Kidney capillary endothelial cell (primary cell): ENCODE results near the gene ARHGAP6.
A peak's percentile ranks its signal among the peaks of the same experiment; 100 is the strongest.
"Not testable (repeated sequence)": the region's sequence is repeated elsewhere in the genome, so short reads cannot be mapped to it uniquely, and the experiment has no call there.

Experiments
- DNase-seq: peaks from one replicate; pipeline ENCODE4 v3.0.0-alpha.2; 2018; ENCODE audit warnings: low spot score

Gene ARHGAP6

DNA sequence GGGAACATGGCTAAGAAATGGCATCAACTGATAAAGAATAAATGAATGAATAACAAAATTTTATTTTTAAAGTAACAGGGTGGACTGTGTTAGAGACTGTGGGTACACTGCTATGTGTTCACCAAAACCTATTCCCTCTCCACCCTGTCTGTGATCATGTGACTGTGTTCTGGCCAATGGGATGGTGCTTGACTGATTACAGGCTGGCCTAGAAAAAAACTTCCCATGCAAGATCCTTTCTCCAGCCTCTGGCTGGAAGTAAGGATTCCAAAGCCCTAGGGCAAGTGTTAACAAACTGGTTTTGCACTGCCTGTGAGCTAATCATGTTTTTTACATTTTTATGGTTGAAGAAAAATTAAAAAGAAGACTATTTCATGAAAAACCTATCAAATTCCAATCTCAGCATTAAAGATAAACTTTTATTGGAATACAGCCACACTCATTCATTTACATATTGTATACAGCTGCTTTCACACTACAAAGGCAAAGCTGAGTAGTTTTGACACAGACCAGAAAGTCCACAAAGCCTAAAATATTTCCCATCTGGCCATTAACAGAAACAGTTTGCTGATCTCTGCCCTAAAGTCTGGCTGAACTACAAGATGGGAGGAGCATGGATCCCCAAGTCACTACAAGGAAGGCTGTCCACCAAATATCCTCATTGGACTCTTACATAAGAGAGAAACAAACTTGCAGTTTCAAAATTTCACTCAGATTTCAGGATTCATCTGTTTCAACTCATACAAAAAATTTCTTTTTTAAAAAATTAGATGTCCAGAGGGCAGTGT, 133.2 kb downstream of the ARHGAP6 start:
- no peak for DNase-seq

DNA sequence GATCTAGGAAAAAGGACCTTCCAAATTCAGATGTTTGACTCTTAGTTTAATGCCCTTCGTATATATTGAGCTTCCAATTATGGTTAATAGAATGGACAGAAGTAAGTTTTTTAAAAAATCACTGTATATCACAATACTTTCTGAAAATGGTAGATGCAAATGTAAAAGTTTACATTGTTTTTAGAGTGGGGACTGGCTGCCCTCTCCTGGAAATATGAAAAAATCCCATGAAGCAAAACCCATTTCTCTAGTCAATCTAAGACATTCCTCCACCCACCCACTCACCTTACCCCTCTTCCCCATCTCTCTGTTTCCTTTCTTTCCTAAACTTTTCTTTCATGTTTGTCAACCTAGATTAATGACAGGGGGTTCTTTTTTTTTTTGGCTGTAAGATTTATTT, 134.5 kb downstream of the ARHGAP6 start:
- peak; percentile 22 for DNase-seq

DNA sequence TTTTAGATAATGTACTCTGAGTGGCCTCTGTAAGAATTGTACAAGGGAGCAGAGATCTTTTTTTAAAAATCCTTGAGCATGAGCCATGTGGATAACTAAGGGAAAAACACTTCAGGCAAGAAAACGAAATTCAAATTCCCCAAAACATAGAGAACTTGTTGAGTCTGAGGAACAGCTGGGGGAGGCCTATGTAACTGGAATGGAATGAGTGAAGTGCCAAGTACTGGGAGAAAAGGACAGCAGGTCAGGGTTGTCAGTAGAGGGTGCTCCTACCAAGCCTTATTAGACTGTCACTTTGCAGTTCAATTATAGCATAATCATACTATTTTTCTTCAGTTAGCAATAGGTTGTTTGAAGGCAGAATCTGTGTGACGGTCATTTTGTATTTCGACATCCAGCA, 135.1 kb downstream of the ARHGAP6 start:
- DNase-seq, result no peak

DNA sequence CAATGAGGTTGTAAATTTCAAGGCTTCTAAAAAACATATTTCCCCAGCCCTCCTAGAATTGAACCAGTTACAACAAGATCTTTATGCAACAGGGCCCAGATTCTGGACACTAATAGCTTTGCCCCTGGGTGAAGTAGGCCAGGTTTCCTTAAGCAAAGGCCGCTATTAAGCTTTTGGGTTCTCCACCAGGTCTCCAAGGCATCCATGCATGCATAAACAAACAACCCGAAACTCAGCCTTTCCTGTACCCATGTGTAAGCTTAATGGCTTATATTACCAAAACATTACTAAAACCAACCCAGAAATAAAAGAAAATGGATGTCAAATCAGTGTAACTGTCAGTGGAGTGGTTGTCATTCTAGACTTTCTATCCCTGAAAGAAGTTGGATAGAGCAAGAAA, 137.1 kb downstream of the ARHGAP6 start:
- no peak for DNase-seq

DNA sequence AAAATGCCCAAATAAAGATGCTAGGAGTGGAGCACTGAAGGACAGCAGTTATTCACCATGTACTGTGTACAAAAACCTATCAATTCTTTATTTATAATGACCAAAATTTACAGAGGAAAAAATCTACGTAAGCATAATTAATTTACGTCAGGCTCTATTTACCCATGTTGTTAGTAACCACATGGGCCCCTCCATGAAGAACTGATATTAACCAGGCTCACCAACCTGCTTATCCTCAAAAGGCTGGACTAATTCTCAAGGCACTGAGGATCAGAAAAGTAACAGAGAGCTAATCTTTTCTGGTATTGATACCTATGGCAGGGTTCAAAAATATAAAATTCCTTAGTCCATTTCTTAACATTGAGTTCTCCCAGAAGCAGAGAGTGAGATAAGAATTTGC, 140.0 kb downstream of the ARHGAP6 start:
- DNase-seq, result no peak

DNA sequence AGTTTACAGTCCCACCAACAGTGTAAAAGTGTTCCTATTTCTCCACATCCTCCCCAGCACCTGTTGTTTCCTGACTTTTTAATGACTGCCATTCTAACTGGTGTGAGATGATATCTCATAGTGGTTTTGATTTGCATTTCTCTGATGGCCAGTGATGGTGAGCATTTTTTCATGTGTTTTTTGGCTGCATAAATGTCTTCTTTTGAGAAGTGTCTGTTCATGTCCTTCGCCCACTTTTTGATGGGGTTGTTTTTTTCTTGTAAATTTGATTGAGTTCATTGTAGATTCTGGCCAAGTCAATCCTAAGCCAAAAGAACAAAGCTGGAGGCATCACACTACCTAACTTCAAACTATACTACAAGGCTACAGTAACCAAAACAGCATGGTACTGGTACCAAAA, 146.5 kb downstream of the ARHGAP6 start:
- not testable (repeated sequence) for DNase-seq

DNA sequence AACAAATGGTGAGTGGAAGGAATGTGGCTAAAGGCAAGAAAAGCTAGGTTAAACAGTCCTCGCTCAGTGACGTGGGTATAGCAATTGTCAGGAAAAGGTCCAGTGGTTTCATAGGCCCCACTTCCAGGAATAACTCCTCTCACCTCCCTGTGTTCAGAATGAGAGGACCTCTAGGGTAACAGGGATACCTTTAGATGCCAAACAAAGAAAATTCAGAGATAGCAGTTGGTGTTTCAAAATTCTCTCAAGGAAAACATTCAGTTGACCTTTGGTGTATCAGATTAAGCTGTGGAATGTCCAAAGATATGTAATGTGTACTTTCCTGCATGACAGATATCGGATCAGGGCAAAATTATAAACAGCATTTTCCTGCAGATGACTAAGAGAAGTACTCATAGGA, 155.9 kb downstream of the ARHGAP6 start:
- no peak for DNase-seq

DNA sequence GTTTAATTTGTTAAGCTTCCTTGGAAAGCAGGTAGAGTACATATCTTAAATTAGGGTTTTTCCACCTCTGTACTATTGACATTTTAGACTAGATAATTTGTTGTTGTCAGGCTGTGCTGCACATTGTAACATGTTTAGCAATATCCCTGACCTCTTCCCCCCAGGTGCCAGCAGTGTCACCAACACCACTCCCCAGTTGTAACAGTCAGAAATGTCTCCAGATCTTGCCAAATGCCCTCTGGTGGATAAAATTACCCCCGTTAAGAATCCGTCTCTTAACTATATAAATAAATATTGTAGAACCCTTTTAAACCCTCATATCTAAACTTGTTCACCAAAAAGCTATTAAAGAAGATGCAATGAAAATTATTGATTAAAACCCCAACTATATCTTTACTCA, 161.5 kb downstream of the ARHGAP6 start:
- no peak for DNase-seq

DNA sequence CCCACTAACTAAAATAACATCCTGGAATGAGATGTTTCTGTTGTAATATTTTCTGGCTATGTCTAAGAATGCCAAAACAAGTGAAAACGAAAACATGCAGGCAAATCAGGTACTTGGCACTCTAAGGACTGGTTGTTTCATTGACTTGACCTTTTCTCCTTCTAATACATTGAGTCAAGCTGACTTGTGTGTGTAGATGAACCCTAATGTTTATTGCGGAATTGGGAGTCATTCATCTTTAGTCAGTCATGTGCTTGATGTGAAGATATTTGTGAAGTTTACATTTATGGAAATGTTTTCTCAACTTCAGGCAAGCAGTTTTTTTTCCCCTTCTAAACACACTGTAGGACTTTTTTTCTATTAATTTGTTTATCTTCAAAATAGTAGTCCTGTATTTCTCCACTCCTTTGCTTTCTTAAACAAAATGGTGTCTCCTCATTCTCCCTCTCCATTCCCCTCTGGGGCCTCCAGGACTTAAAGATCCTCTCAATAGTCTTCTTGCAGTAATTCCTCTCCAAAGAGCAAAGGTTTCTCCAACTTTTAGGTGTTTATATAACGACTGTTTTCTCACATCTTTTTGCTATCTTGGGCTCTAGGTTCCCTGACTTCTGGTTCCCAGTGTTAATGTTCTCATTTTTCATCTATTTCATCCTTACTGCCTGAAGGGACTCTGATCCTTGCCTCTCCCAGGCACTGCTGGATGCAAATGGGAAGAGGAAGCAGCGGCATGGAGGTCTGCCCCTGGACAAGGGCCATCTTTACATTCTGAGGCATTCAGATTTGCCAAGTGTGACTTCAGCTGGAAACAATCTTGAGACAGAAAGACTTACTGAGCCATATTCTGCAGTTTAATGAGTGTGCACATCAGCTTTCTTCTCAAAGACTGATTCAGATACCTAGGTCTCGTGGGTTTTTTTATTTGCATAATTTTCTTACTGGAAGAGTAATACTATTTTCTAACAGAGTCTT, 166.4 kb downstream of the ARHGAP6 start:
- DNase-seq, result no peak

DNA sequence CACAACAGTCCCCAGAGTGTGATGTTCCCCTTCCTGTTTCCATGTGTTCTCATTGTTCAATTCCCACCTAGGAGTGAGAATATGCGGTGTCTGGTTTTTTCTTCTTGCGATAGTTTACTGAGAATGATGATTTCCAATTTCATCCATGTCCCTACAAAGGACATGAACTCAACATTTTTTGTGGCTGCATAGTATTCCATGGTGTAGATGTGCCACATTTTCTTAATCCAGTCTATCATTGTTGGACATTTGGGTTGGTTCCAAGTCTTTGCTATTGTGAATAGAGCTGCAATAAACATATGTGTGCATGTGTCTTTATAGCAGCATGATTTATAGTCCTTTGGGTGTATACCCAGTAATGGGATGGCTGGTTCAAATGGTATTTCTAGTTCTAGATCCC, 174.3 kb downstream of the ARHGAP6 start:
- not testable (repeated sequence) for DNase-seq

DNA sequence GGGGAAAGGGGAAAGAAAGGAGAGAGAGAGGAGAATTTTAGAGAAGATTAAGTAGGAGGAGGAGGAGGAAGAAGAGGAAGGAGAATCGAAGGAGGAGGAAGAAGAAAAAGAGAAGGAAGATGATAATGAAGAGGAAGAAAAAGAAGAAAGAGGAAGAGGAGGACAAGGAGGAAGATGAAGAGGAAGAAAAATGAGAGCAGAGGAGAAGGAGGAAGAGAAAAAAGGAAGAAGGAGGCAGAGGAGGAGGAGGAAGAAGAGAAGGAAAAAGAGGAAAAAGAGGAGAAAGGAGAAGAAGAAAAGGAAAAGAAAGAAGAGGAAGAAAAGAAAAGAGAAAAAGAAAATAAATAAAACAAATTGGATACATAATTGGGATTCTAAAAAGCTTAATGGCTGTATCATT, 181.4 kb downstream of the ARHGAP6 start:
- DNase-seq, result no peak

DNA sequence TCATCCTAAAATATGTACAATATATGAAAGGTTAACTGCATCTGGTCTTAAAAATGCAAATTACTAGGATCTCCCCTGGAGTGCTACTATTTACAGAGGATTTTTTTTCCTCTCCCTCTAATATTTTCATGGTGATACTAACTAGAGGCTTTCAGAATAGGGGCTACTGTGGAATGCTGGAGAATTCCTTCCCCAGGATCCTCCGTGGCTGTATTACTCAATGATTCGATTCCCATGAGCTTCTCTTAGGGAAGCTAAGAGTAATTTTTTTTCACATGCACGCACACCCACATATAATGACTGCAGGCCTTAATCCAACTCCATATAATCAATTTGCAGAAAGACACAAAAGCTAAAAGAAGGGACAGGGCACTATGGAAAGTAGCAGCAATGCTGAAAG, 184.7 kb downstream of the ARHGAP6 start:
- no peak for DNase-seq

DNA sequence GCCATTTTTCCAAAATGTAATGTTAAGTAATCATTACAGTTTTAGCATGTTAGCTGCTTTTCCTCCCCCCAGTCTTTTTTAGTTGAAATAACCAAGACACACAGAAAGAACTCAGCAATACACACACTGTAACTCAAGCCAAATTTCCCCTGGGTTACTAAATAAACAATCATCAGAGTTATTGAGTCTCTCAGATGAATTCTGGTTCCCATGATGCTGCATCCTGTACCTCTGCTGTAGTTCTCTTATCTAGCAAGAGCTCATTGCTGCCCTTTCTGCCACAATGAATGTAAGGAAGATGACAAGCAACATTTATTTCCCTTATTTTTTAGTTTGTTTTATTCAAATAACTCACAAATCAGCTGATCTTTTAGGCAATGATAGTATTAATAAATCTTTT, 185.1 kb downstream of the ARHGAP6 start:
- no peak for DNase-seq

DNA sequence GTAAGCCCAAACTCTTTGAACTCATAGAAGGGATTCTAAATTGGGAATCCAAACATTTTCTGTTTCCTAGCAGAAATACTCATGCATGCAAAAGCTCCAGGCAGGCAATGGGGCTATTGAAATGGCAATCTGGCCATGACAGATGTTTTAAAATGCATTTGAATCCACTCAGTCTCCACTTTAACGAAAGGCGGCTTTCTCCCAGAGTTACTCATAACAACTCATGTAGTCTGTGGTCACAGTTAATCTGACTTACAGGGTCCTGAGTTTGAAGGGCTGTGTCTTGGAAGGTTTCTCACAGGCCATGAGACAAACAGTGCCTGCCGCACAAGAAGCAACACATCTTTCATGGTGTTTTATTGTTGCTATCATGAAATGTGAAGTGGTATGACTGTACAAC, 186.8 kb downstream of the ARHGAP6 start:
- DNase-seq, result no peak

DNA sequence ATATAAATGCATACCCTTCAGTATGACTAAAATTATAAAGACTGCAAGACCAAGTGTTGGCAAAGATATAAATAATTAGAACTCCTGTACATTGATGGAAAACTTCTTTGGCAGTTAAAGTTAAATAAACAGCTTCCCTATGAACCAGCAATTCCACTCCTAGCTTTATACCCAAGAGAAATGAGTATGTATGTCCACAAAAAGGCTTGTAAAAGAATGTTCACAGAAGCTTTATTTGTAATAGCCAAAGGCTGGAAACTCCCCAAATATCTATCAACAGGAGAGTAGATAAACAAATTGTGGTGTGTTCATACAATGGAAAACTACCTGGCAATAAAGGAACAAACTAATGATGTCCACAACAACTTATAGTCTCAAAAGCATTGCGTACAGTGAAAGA, 187.7 kb downstream of the ARHGAP6 start:
- DNase-seq, result no peak

DNA sequence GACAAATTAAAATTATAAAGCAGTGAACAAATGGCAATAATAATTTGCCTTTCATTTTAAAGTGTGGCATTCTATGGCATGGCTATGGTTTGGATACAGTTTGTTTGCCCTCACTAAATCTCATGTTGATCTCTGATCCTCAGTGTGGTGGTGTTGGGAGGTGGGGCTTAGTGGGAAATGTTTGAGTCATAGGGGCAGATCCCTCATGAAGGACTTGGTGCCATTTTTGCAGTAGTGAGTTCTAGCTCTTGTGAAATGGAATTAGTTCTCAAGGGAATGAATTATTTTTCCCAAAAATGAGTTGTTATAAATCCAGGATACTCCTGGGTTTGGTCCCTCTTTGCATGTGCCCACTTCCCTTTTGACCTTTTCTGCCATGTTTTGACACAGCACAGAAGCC, 191.1 kb downstream of the ARHGAP6 start:
- DNase-seq, result no peak

DNA sequence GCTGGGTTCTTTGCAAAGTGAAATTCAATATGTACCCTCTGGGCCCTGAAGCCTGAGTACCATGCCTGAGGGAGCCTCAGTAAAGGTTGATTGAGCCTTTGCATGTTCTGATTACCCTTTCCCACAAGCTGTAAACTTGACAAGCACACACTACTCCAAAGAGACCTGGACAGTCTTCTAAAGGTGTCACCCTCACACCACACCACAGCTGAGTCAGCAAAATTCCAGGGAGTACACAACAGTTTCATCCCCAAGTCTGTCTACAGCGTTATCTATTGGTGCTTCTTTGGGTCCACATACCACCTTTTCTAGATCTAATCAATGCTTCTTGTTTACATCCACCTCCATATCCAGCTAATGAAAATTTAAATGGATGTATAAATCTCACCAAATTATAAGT, 191.7 kb downstream of the ARHGAP6 start:
- DNase-seq, result no peak

DNA sequence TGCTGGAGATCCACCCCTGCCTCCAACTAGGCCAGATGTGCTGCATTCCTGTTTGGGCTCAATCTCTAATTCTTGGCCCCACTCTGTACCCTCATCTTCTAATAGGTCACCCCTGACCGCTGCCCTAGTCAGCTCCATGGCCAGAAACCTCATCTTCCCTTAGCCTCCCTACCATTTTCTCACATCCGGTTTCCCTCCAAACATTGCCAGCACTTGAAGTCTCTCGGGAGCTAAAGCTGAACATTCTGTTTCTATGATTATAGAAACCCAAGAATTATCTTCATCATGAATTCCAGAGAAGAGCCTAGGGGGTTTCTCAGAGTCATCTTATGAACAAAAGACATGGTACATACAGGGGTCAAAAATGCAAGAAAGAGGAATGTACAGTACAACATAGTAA, 192.8 kb downstream of the ARHGAP6 start:
- DNase-seq, result no peak

DNA sequence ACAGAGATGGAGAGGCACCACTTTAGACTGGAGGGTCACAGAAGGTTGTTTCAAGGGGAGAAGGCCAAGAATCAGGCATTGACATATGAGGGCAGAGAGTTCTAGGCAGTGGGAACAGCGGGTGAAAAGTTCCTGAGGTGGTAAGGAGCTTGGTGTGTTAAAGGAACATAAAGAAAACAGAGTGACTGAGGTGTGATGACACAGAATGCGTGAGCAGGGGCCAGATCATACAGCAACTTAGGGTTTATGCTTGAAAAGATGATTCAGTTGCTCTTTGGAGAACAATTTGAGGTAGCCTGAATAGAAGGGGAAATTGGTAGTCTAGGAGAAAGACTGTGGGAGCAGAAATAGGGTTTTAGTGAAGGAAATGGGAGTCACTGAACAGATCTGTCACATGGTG, 193.3 kb downstream of the ARHGAP6 start:
- DNase-seq, result no peak

DNA sequence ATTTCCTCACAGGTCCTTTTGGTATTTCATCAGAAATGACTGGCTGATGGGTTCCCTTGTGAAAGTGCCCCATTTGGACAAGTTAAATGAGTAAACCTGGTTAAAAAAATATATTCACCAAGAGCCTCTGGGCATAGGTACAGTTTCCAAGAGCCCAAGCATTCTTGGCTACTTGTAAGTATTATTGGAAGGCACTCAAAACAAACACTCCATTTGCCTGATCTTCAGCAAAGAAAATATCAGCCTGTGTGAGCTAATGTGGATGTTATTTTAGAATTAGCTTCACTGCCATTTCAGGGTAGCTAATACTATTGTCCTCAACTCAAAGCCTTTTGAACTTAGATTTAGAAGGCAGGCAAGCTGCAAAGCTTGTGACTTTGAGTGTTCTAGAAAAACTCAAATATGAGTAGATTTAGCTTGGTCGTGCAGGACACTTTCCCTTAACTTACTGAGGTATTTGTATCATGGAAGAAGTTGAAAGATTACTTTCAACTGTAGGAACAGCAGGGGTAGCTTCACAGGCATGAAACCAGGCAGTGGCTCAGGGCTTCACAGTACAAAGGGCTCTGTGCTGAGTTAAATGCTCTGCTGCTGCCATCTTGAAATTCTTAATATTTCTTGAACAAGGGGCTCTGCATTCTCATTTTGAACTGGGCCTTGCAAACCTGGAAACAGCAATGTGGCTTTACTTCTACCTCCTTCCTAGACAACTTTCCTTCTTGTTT, 195.3 kb downstream of the ARHGAP6 start:
- DNase-seq, result no peak

DNA sequence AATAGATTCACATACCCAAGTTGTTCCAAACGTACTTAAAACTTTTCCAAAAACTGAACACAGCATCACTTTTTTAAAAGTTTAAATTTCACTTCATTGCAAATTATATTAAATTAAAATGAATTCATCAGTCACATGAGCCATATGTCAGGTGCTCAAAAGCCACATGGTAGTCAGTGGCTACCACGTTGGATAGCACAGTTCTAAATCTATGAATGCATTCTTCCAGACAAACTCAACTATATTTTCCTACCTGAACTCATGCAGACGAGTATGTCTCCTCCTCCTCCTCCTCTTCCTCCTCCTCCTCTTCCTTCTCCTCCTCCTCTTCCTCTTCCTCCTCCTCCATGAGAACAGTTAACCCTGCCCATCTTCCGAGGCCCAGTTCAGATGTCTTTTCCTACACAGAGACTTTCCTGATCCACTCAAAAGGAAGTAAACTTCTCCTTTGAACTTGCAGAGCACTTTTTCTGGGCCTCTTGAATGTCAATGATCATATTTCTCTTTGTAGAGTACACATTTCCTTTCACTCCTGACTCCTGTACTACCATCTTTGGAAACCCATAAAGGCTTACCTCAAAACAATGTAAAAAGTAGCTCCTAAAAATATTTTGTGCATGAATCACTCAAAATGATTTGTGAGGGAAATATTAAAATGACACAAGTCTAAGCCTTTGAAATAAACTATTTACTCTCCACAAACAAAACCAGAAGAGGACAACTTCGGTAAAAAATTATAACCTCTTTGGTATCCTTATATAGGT, 199.9 kb downstream of the ARHGAP6 start:
- DNase-seq, result peak; percentile 6
